K562 (cell line): ENCODE data around the gene LY6G5B. TPM values are rescaled to one million over a fixed set of nuclear protein-coding genes. Genes with fewer than 3 reads are reported as not detected.

Experiments used
- ARID1B ChIP-seq: fragments of 450-650 bp; IDR thresholded peaks from 2 replicates; pipeline ENCODE4 v1.6.1; 2016; ENCODE audit warnings: antibody characterized with exemption, mild to moderate bottlenecking, inconsistent platforms
- CBFA2T2 ChIP-seq: fragments of 450-650 bp; conservative IDR thresholded peaks from 2 replicates; pipeline ENCODE4 v1.6.1; 2017; ENCODE audit warnings: mild to moderate bottlenecking
- CEBPG ChIP-seq, 3 experiments: fragments of 200-800 bp in 1 of 3; sonication (Bioruptor generic) in 1 of 3; sonication (generic) in 1 of 3; formaldehyde crosslinking in 1 of 3; IDR thresholded peaks in 2 of 3; conservative IDR thresholded peaks in 1 of 3; 2 replicates each; pipeline versions ENCODE4 v1.6.1 to v1.8.0; 2016 to 2022; ENCODE audit warnings: missing compliant biosample characterization in 2 of 3, missing genetic modification characterization in 2 of 3, mild to moderate bottlenecking in 1 of 3, missing genetic modification reagents in 1 of 3
- CHD2 ChIP-seq: IDR thresholded peaks from 2 replicates; pipeline ENCODE4 v1.6.1; 2011; ENCODE audit warnings: low read depth, low read length
- HMG20A ChIP-seq: fragments of 450-650 bp; formaldehyde crosslinking; conservative IDR thresholded peaks from 2 replicates; pipeline ENCODE4 v1.4.0; 2020; ENCODE audit warnings: mild to moderate bottlenecking, mixed read lengths
- NBN ChIP-seq: fragments of 450-650 bp; IDR thresholded peaks from 2 replicates; pipeline ENCODE4 v1.6.1; 2016; ENCODE audit warnings: low read depth, mild to moderate bottlenecking
- NR1H2 ChIP-seq: sonication (generic); formaldehyde crosslinking; IDR thresholded peaks from 2 replicates; pipeline ENCODE4 v1.4.0; 2020; ENCODE audit warnings: mild to moderate bottlenecking, missing genetic modification reagents
- POLR2A ChIP-seq: fragments of 450-650 bp; conservative IDR thresholded peaks from 2 replicates; pipeline ENCODE4 v1.6.1; 2016
- RBM39 ChIP-seq: fragments of 200-400 bp; formaldehyde crosslinking; optimal IDR thresholded peaks from 2 replicates; pipeline ENCODE3; 2018; ENCODE audit warnings: low read depth, low read length
- ZC3H8 ChIP-seq: fragments of 450-650 bp; IDR thresholded peaks from 2 replicates; pipeline ENCODE4 v1.6.1; 2017
- ZNF318 ChIP-seq, 2 experiments: fragments of 450-650 bp; IDR thresholded peaks; 2 replicates each; pipeline ENCODE4 v1.6.1; 2016; ENCODE audit warnings: mild to moderate bottlenecking in 2 of 2, borderline replicate concordance in 1 of 2, low read depth in 1 of 2, moderate library complexity in 1 of 2
- ZNF395 ChIP-seq: fragments of 200-800 bp; sonication (Bioruptor generic); IDR thresholded peaks from 2 replicates; pipeline ENCODE4 v1.6.1; 2017; ENCODE audit warnings: missing genetic modification characterization, missing compliant biosample characterization
- ZNF431 ChIP-seq: sonication (generic); formaldehyde crosslinking; IDR thresholded peaks from 2 replicates; pipeline ENCODE4 v1.8.0; 2022; ENCODE audit warnings: mild to moderate bottlenecking, missing genetic modification reagents
- polyA plus RNA-seq, 8 experiments: library from polyadenylated mRNA; depleted of rRNA in 4 of 8; stranded (reverse) in 5 of 8; unstranded in 3 of 8; fragments of >200 nt; fragmentation: Nextera tagmentation in 2 of 8; fragmentation: Illumina TruSeq in 1 of 8; extraction: Ambion mirVana in 2 of 8; extraction: Trizol in 1 of 8; gene quantifications; 2 replicates each; pipeline versions ENCODE4 v1.2.1 to v1.2.3, GENCODE V29; 2011 to 2014; ENCODE audit warnings: inconsistent platforms in 1 of 8, missing spikeins in 1 of 8
- total RNA-seq, 7 experiments: library from RNA; depleted of rRNA in 6 of 7; stranded (reverse); fragments of >200 nt in 6 of 7; fragmentation: Illumina TruSeq in 2 of 7; extraction: Trizol in 2 of 7; gene quantifications; 2 replicates each; pipeline versions ENCODE4 v1.2.1 to v1.2.3, GENCODE V29; 2011 to 2021; ENCODE audit warnings: low replicate concordance in 1 of 7
- TF ChIP-seq, protein P1 (sequence below): fragments of 450-650 bp; IDR thresholded peaks from 2 replicates; pipeline ENCODE4 v1.6.1; 2017; ENCODE audit warnings: antibody characterized with exemption, mild to moderate bottlenecking

The LY6G5B gene
- total and polyA plus RNA-seq, 9 of the 15 experiments (the other 6 are each of a cell fraction or from before 2014, with no cell fraction given): 6.0 to 27.0 (median 7.5) TPM

- TF ChIP-seq, protein P1, sequence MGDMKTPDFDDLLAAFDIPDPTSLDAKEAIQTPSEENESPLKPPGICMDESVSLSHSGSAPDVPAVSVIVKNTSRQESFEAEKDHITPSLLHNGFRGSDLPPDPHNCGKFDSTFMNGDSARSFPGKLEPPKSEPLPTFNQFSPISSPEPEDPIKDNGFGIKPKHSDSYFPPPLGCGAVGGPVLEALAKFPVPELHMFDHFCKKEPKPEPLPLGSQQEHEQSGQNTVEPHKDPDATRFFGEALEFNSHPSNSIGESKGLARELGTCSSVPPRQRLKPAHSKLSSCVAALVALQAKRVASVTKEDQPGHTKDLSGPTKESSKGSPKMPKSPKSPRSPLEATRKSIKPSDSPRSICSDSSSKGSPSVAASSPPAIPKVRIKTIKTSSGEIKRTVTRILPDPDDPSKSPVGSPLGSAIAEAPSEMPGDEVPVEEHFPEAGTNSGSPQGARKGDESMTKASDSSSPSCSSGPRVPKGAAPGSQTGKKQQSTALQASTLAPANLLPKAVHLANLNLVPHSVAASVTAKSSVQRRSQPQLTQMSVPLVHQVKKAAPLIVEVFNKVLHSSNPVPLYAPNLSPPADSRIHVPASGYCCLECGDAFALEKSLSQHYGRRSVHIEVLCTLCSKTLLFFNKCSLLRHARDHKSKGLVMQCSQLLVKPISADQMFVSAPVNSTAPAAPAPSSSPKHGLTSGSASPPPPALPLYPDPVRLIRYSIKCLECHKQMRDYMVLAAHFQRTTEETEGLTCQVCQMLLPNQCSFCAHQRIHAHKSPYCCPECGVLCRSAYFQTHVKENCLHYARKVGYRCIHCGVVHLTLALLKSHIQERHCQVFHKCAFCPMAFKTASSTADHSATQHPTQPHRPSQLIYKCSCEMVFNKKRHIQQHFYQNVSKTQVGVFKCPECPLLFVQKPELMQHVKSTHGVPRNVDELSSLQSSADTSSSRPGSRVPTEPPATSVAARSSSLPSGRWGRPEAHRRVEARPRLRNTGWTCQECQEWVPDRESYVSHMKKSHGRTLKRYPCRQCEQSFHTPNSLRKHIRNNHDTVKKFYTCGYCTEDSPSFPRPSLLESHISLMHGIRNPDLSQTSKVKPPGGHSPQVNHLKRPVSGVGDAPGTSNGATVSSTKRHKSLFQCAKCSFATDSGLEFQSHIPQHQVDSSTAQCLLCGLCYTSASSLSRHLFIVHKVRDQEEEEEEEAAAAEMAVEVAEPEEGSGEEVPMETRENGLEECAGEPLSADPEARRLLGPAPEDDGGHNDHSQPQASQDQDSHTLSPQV: no peak
- peak in 1 of 2 experiments; percentile 39; a peak in 1 of 4 replicates for TF ChIP-seq ZNF318 (IDR thresholded peaks at IDR 0.05; ENCODE audit: borderline replicate concordance in 1 of 2, low read depth in 1 of 2)
- TF ChIP-seq HMG20A: no peak
- TF ChIP-seq ZNF395 (CRISPR knock-in tag): no peak
- TF ChIP-seq CBFA2T2: no peak
- no peak for TF ChIP-seq CEBPG (CRISPR knock-in tag; IDR thresholded peaks at IDR 0.05)
- TF ChIP-seq CEBPG (tag; conservative IDR thresholded peaks at IDR 0.05 in 1 of 2, IDR thresholded peaks at IDR 0.05 in 1 of 2): no peak
- TF ChIP-seq CHD2: no peak
- TF ChIP-seq NBN: peak; percentile 57; the same call in 1 of the 2 replicates
- TF ChIP-seq ZNF431 (CRISPR knock-in tag): no peak
- no peak for TF ChIP-seq ARID1B
- TF ChIP-seq ZC3H8: no peak
- peak; percentile 63 for TF ChIP-seq POLR2A
- peak; percentile 34 for TF ChIP-seq RBM39
- no peak; the same call in 1 of the 2 replicates for TF ChIP-seq NR1H2 (CRISPR knock-in tag)
Observed at GRCh38 chr6:31663961-31664789, 5.6 kb upstream of the LY6G5B start (continued).
